ENCODE results near the gene WDR46. TPM values are rescaled to one million over a fixed set of nuclear protein-coding genes. Genes with fewer than 3 reads are reported as not detected.

The WDR46 gene
- total RNA-seq = 90.0 and 92.3 TPM in 2 replicates

GRCh38 chr6:33288921-33289783 is at the start of gene WDR46, which contains the start of gene PFDN6:
Gene WDR46, minus strand, starts transcription at chr6:33289239. Its CDS starts 69 bp downstream, at chr6:33289170.
Gene PFDN6, plus strand, starts transcription at chr6:33289601. Its CDS starts 256 bp downstream, at chr6:33289857.

DNA sequence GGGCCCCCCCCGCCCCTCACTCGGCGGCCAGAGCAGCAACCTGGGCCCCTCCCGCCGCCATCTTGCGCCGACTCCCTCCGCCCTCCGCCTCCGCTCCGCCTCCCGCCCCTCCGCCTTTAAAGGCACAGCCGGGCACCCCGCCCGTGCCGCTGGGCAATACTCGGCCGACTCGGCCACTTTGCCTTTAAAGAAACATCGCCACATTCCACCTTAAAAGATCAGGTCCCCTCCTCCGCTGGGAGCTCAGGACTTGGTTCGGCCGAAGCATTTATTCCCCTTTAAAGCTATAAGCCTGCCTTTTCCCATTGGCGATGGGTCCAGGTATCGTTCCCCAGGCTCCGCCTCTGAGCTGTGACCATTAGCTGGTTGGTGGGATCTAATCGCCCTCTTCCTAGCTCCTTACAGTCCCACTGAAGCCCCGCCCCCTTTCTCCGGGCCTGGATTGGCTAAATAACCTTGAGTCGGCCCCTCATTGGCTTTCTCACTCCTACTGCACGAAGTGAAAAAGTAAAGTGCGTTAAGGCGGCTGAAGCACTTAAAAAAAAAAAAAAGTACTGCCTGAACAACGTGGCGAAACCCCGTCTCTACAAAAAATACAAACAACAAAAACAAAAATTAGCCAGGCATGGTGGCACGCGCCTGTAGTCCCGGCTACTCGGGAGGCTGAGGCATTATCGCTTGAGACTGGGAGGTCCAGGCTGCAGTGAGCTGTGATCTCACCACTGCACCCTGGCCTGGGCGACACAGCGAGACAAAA is 28.8 kb upstream of the WDR46 start, which contains the start of gene ZBTB22:
Gene ZBTB22 (minus strand): TSS at position 76 of the 757 bp plus-strand sequence. CDS start 828 bp downstream, outside the sequence.

GRCh38 chr6:33313709-33314514 is 24.9 kb upstream of the WDR46 start, which contains the start of gene TAPBP:
Gene TAPBP, minus strand, starts transcription at chr6:33314078. Its CDS starts 37 bp downstream, at chr6:33314041.

GRCh38 chr6:33298773-33299236 is 9.8 kb upstream of the WDR46 start, which contains the start of gene RGL2:
Gene RGL2, minus strand, starts transcription at chr6:33298942. Its CDS starts 332 bp downstream, at chr6:33298610.

GRCh38 chr6:33276864-33277662 is 12.0 kb downstream of the WDR46 start, which contains the start of gene B3GALT4:
Gene B3GALT4, plus strand, starts transcription at chr6:33277123. Its CDS starts 297 bp downstream, at chr6:33277420.

GRCh38 chr6:33271468-33272274 is 17.4 kb downstream of the WDR46 start, which contains the start of the genes RPS18 and VPS52:
Gene RPS18, plus strand, starts transcription at chr6:33272075. Its CDS starts 45 bp downstream, at chr6:33272120.
Gene VPS52, minus strand, starts transcription at chr6:33271876. Its CDS starts 201 bp downstream, at chr6:33271675.

Other genes starting within 250 kb of the WDR46 start
- gene HLA-DPA1, start 215.6 kb downstream of the WDR46 start, total RNA-seq = 3.1 and 7.0 TPM in 2 replicates
- 1.8 and 10.2 TPM in 2 replicates for gene HLA-DPB1, start 213.2 kb downstream of the WDR46 start, total RNA-seq
- gene COL11A2, start 96.8 kb downstream of the WDR46 start, total RNA-seq = under 0.01 and 0.20 TPM in 2 replicates
- 17.6 and 20.5 TPM in 2 replicates for gene RXRB, start 88.6 kb downstream of the WDR46 start, total RNA-seq
- 51.8 and 71.0 TPM in 2 replicates for gene SLC39A7, start 88.4 kb downstream of the WDR46 start, total RNA-seq
- 5.3 and 7.0 TPM in 2 replicates for gene HSD17B8, start 84.6 kb downstream of the WDR46 start, total RNA-seq
- gene RING1, start 80.7 kb downstream of the WDR46 start, total RNA-seq = 21.7 and 24.2 TPM in 2 replicates
- gene VPS52, start 17.4 kb downstream of the WDR46 start, total RNA-seq = 31.6 and 39.5 TPM in 2 replicates
- 2,332 and 5,287 TPM in 2 replicates for gene RPS18, start 17.2 kb downstream of the WDR46 start, total RNA-seq
- gene B3GALT4, start 12.1 kb downstream of the WDR46 start, total RNA-seq = 1.1 and 2.5 TPM in 2 replicates
- 38.5 and 40.4 TPM in 2 replicates for gene PFDN6, start 362 bp upstream of the WDR46 start, total RNA-seq
- gene RGL2, start 9.7 kb upstream of the WDR46 start, total RNA-seq = 16.9 and 19.2 TPM in 2 replicates
- gene TAPBP, start 24.8 kb upstream of the WDR46 start, total RNA-seq = 68.8 and 73.9 TPM in 2 replicates
- 8.5 and 11.3 TPM in 2 replicates for gene ZBTB22, start 28.5 kb upstream of the WDR46 start, total RNA-seq
- 39.7 and 50.6 TPM in 2 replicates for gene DAXX, start 33.7 kb upstream of the WDR46 start, total RNA-seq
- 33.1 and 58.1 TPM in 2 replicates for gene KIFC1, start 102.6 kb upstream of the WDR46 start, total RNA-seq
- 8.1 and 14.1 TPM in 2 replicates for gene PHF1, start 121.8 kb upstream of the WDR46 start, total RNA-seq
- 70.2 and 82.3 TPM in 2 replicates for gene CUTA, start 128.9 kb upstream of the WDR46 start, total RNA-seq
- 6.1 and 6.2 TPM in 2 replicates for gene SYNGAP1, start 130.8 kb upstream of the WDR46 start, total RNA-seq
- gene ZBTB9, start 165.3 kb upstream of the WDR46 start, total RNA-seq = 4.0 and 6.1 TPM in 2 replicates

Data from subcutaneous preadipocyte (primary cell).